Measurements from ENCODE around the gene CCL1. TPM values are rescaled to one million over a fixed set of nuclear protein-coding genes. Genes with fewer than 3 reads are reported as not detected.

CCL1 gene
- polyA plus RNA-seq, 1 of the 3 experiments (the other 2 are of a cell fraction), result not detected

DNA sequence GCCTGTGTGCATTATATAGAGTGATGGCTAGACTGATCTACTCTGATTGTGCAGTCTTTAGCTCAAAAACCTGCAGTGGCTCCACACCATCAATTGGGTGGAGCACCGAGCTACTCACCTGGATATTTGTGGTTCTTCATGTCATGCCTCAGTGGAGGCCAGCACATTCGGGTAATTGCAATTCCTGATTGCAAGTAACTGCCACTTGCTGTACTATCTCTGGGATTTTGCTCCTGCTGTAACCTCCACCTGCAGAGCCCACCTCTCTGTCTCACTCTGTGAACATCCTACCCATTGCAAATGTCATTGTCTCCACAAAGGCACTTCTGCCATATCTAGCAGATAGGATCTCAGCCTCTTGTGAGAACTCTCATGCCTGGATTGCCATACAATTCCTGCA is 1.7 kb upstream of the CCL1 start:
- DNase-seq, result no peak
- H2AFZ ChIP-seq (ENCODE audit: low read depth), result no peak overlapping the region
- CTCF ChIA-PET, result interaction anchor here (2.4 kb wide), 1 partner anchor 164 kb away, joined by 12 read pairs; no protein-coding TSS in a partner anchor
- H3K9ac ChIP-seq, result no peak overlapping the region
- POLR2A ChIA-PET, result no interaction called here
- no peaks in the 10 kb centered on the region for H3K9me2 ChIP-seq
- H3K36me3 ChIP-seq (replicated peaks in 1 of 2; ENCODE audit: control insufficient read depth in 1 of 2, insufficient read depth in 2 of 2, low read length in 1 of 2), result no peaks in the 10 kb centered on the region
- H3K27ac ChIP-seq (ENCODE audit: low read depth in 2 of 2, low read length in 1 of 2), result no peak overlapping the region
- H3K27me3 ChIP-seq (ENCODE audit: insufficient read depth), result no peaks in the 10 kb centered on the region; the same call in 1 of the 2 replicates
- H3K4me2 ChIP-seq, result no peak overlapping the region
- no peaks in the 10 kb centered on the region for H3K79me2 ChIP-seq (ENCODE audit: insufficient read depth)
- H3K9me3 ChIP-seq, result no peaks in the 10 kb centered on the region
- 11% methylated on average over 1 of the region's 2 CpGs for WGBS (ENCODE audit: low lambda C conversion rate)
- H3F3A ChIP-seq (replicated peaks; ENCODE audit: insufficient read depth), result no peaks in the 10 kb centered on the region
- TF ChIP-seq NFIC (IDR thresholded peaks at IDR 0.05; ENCODE audit: borderline replicate concordance) (no peak), GABPA (IDR thresholded peaks at IDR 0.05; ENCODE audit: low read depth) (no peak), TEAD4 (IDR thresholded peaks at IDR 0.05; ENCODE audit: borderline replicate concordance, insufficient read depth) (no peak), RAD21 (IDR thresholded peaks at IDR 0.05; ENCODE audit: low read length) (no peak), JUND (IDR thresholded peaks at IDR 0.05) (no peak), CHD2 (IDR thresholded peaks at IDR 0.05; ENCODE audit: low read length, partially characterized antibody) (no peak), TCF12 (IDR thresholded peaks at IDR 0.05) (no peak)
- TF ChIP-seq, protein P1, sequence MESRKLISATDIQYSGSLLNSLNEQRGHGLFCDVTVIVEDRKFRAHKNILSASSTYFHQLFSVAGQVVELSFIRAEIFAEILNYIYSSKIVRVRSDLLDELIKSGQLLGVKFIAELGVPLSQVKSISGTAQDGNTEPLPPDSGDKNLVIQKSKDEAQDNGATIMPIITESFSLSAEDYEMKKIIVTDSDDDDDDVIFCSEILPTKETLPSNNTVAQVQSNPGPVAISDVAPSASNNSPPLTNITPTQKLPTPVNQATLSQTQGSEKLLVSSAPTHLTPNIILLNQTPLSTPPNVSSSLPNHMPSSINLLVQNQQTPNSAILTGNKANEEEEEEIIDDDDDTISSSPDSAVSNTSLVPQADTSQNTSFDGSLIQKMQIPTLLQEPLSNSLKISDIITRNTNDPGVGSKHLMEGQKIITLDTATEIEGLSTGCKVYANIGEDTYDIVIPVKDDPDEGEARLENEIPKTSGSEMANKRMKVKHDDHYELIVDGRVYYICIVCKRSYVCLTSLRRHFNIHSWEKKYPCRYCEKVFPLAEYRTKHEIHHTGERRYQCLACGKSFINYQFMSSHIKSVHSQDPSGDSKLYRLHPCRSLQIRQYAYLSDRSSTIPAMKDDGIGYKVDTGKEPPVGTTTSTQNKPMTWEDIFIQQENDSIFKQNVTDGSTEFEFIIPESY (IDR thresholded peaks at IDR 0.05; ENCODE audit: borderline replicate concordance, low read depth), result no peak
- TF ChIP-seq, protein P2, sequence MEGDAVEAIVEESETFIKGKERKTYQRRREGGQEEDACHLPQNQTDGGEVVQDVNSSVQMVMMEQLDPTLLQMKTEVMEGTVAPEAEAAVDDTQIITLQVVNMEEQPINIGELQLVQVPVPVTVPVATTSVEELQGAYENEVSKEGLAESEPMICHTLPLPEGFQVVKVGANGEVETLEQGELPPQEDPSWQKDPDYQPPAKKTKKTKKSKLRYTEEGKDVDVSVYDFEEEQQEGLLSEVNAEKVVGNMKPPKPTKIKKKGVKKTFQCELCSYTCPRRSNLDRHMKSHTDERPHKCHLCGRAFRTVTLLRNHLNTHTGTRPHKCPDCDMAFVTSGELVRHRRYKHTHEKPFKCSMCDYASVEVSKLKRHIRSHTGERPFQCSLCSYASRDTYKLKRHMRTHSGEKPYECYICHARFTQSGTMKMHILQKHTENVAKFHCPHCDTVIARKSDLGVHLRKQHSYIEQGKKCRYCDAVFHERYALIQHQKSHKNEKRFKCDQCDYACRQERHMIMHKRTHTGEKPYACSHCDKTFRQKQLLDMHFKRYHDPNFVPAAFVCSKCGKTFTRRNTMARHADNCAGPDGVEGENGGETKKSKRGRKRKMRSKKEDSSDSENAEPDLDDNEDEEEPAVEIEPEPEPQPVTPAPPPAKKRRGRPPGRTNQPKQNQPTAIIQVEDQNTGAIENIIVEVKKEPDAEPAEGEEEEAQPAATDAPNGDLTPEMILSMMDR (IDR thresholded peaks at IDR 0.05), result no peak
- H3K4me3 ChIP-seq (ENCODE audit: low read depth in 2 of 2, low read length in 1 of 2), result no peak overlapping the region
- no peaks in the 10 kb centered on the region for H4K20me1 ChIP-seq (ENCODE audit: insufficient read depth)
- no peaks in the 10 kb centered on the region for H3K4me1 ChIP-seq (ENCODE audit: control insufficient read depth in 1 of 2, insufficient read depth in 2 of 2, low read depth in 1 of 2, low read length in 1 of 2)

DNA sequence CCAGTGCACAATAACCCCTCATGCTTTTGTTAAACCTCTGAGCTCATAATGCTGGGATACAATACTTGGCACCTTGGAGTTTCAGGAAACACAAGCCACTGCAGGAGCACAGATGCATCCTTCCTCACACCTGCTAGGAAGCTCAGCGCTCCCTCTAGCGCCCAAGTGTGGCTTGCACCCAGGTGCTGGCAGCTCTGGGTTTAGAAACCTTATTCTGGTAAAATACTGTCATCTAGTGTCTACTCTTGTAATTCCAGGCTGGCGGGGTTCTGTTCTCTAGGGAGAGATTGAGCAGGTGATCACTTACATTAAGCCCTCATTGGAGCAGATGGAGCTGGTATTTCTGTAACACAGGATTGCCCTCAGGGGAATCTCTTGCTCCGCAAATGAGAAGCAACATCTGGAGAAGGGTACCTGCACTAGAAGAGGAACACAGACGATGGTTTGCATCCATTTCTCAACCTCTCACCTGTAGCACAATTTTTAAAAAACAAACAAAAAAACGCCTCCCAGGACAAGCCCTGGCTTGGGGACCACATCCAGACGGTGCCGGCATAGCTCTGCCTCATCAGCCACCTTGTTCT is 1.5 kb downstream of the CCL1 start:
- Histone ChIP-seq H3K4me1 (ENCODE audit: control insufficient read depth in 1 of 2, insufficient read depth in 2 of 2, low read depth in 1 of 2, low read length in 1 of 2) (no peaks in the 10 kb centered on the region), H3K27ac (ENCODE audit: low read depth in 2 of 2, low read length in 1 of 2) (no peak overlapping the region), H3K36me3 (replicated peaks in 1 of 2; ENCODE audit: control insufficient read depth in 1 of 2, insufficient read depth in 2 of 2, low read length in 1 of 2) (no peaks in the 10 kb centered on the region), H3K79me2 (ENCODE audit: insufficient read depth) (no peaks in the 10 kb centered on the region), H3K4me3 (ENCODE audit: low read depth in 2 of 2, low read length in 1 of 2) (no peak overlapping the region; a peak in 1 of 4 replicates), H3K9ac (no peak overlapping the region), H2AFZ (ENCODE audit: low read depth) (no peak overlapping the region), H4K20me1 (ENCODE audit: insufficient read depth) (no peaks in the 10 kb centered on the region), H3F3A (replicated peaks; ENCODE audit: insufficient read depth) (no peaks in the 10 kb centered on the region), H3K9me3 (no peaks in the 10 kb centered on the region), H3K27me3 (ENCODE audit: insufficient read depth) (no peaks in the 10 kb centered on the region; the same call in 1 of the 2 replicates), H3K9me2 (no peaks in the 10 kb centered on the region), H3K4me2 (no peak overlapping the region)
- CTCF ChIA-PET, result interaction anchor here (0.5 to 6.3 kb wide), 114 partner anchors 9 to 1531 kb away, joined by 3 to 350 read pairs (median 5); partner anchors contain the start of genes CCL11, CCL7 and CCL8
- peak; percentile 82 for DNase-seq
- no peak for TF ChIP-seq RFX5 (IDR thresholded peaks at IDR 0.05; ENCODE audit: low read length)
- TF ChIP-seq, protein P2 (IDR thresholded peaks at IDR 0.05), result peak; percentile 100
- TF ChIP-seq FOXJ3 (CRISPR knock-in tag; IDR thresholded peaks at IDR 0.05), result no peak
- TF ChIP-seq RAD21 (IDR thresholded peaks at IDR 0.05; ENCODE audit: low read length), result peak; percentile 100
- 0 out of 2 replicates have a peak, but pooled peaks have one; percentile 7 for TF ChIP-seq RCOR1 (IDR thresholded peaks at IDR 0.05; ENCODE audit: low read length)
- TF ChIP-seq, protein P1 (IDR thresholded peaks at IDR 0.05; ENCODE audit: borderline replicate concordance, low read depth), result no peak
- peak; percentile 100 for TF ChIP-seq SMC3 (IDR thresholded peaks at IDR 0.05; ENCODE audit: low read depth, low read length)
- TF ChIP-seq, protein P3, sequence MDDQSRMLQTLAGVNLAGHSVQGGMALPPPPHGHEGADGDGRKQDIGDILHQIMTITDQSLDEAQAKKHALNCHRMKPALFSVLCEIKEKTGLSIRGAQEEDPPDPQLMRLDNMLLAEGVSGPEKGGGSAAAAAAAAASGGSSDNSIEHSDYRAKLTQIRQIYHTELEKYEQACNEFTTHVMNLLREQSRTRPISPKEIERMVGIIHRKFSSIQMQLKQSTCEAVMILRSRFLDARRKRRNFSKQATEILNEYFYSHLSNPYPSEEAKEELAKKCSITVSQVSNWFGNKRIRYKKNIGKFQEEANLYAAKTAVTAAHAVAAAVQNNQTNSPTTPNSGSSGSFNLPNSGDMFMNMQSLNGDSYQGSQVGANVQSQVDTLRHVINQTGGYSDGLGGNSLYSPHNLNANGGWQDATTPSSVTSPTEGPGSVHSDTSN (IDR thresholded peaks at IDR 0.05), result no peak
- TF ChIP-seq, protein P4, sequence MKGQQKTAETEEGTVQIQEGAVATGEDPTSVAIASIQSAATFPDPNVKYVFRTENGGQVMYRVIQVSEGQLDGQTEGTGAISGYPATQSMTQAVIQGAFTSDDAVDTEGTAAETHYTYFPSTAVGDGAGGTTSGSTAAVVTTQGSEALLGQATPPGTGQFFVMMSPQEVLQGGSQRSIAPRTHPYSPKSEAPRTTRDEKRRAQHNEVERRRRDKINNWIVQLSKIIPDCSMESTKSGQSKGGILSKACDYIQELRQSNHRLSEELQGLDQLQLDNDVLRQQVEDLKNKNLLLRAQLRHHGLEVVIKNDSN (IDR thresholded peaks at IDR 0.05; ENCODE audit: borderline replicate concordance, low read depth), result no peak
- TF ChIP-seq RXRA (IDR thresholded peaks at IDR 0.05; ENCODE audit: borderline replicate concordance, low read depth), result no peak
- no peak for TF ChIP-seq YY1 (IDR thresholded peaks at IDR 0.05; ENCODE audit: low read depth)
- POLR2A ChIA-PET, result no interaction called here
- WGBS (ENCODE audit: low lambda C conversion rate), result 5% methylated on average over 8 of the region's 8 CpGs

Data from SK-N-SH (cell line).